Activated CD4-positive, alpha-beta T cell treated with anti-CD3 and anti-CD28 coated beads, Interleukin-2, Interleukin-4, amounts not matched to agents 100 ng/mL and 50 ng/mL, durations not matched to agents 16 hours and 8 hours (primary cell): ENCODE measurements around the gene CFAP61.
"Not testable (repeated sequence)": the region's sequence is repeated elsewhere in the genome, so short reads cannot be mapped to it uniquely, and the experiment has no call there.

Source experiments
- DNase-seq: peaks from one replicate; pipeline ENCODE4 v3.0.0-alpha.2; 2020; ENCODE audit warnings: low spot score

CFAP61 gene

GRCh38 chr20:20235681-20236080 lies 183.3 kb downstream of the CFAP61 start:
- DNase-seq: no peak

GRCh38 chr20:20237093-20237959 lies 185.0 kb downstream of the CFAP61 start:
- DNase-seq: peak; percentile 41

- no peak for DNase-seq
Measured at GRCh38 chr20:20241976-20242375, 189.6 kb downstream of the CFAP61 start.

GRCh38 chr20:20244384-20244783 lies 192.1 kb downstream of the CFAP61 start:
- DNase-seq: not testable (repeated sequence)

GRCh38 chr20:20246996-20247633 lies 194.8 kb downstream of the CFAP61 start:
- no peak for DNase-seq

- no peak for DNase-seq
Measured at GRCh38 chr20:20248620-20249200, 196.4 kb downstream of the CFAP61 start.

GRCh38 chr20:20251317-20251716 lies 199.0 kb downstream of the CFAP61 start:
- no peak for DNase-seq

- no peak for DNase-seq
Measured at GRCh38 chr20:20251836-20252235, 199.5 kb downstream of the CFAP61 start.

GRCh38 chr20:20253039-20253743 lies 200.9 kb downstream of the CFAP61 start:
- no peak for DNase-seq

- no peak for DNase-seq
Measured at GRCh38 chr20:20253744-20254330, 201.5 kb downstream of the CFAP61 start.

- no peak for DNase-seq
Measured at GRCh38 chr20:20255099-20255498, 202.8 kb downstream of the CFAP61 start.

GRCh38 chr20:20259533-20259932 lies 207.2 kb downstream of the CFAP61 start:
- DNase-seq: no peak

- no peak for DNase-seq
Measured at GRCh38 chr20:20261159-20261558, 208.8 kb downstream of the CFAP61 start.

- no peak for DNase-seq
Measured at GRCh38 chr20:20265210-20265609, 212.9 kb downstream of the CFAP61 start.

- no peak for DNase-seq
Measured at GRCh38 chr20:20266552-20266951, 214.2 kb downstream of the CFAP61 start.

GRCh38 chr20:20267685-20268370 lies 215.5 kb downstream of the CFAP61 start:
- DNase-seq: no peak

- no peak for DNase-seq
Measured at GRCh38 chr20:20271271-20271670, 218.9 kb downstream of the CFAP61 start.

GRCh38 chr20:20272686-20273085 lies 220.4 kb downstream of the CFAP61 start:
- DNase-seq: no peak

- no peak for DNase-seq
Measured at GRCh38 chr20:20273286-20273685, 221.0 kb downstream of the CFAP61 start.

GRCh38 chr20:20274821-20275220 lies 222.5 kb downstream of the CFAP61 start:
- no peak for DNase-seq

GRCh38 chr20:20275636-20276035 lies 223.3 kb downstream of the CFAP61 start:
- no peak for DNase-seq
